Stimulated activated CD8-positive, alpha-beta memory T cell treated with anti-CD3 and anti-CD28 coated beads, Interleukin-7, amount 100 ng/mL, for 1 hour (primary cell): Measurements from ENCODE around the gene IFNL3.
A peak's percentile ranks its signal among the peaks of the same experiment; 100 is the strongest.
"Not testable (repeated sequence)": the region's sequence is repeated elsewhere in the genome, so short reads cannot be mapped to it uniquely, and the experiment has no call there.

Experiments used
- DNase-seq, 2 donors: peaks; one replicate each; pipeline ENCODE4 v3.0.0-alpha.2; 2020; ENCODE audit warnings: low read depth in 2 of 2

The IFNL3 gene

GRCh38 chr19:39218230-39219007 lies 26.4 kb downstream of the IFNL3 start:
- DNase-seq: no peak

- no peak for DNase-seq
Measured at GRCh38 chr19:39217094-39217493, 27.7 kb downstream of the IFNL3 start.

- DNase-seq: not testable (repeated sequence)
Measured at GRCh38 chr19:39215323-39215722, 29.5 kb downstream of the IFNL3 start.

- peak; percentile 14 to 37 for DNase-seq
Measured at GRCh38 chr19:39212375-39212742, 32.4 kb downstream of the IFNL3 start.

GRCh38 chr19:39211731-39212374 lies 33.0 kb downstream of the IFNL3 start:
- no peak for DNase-seq

- DNase-seq: no peak
Measured at GRCh38 chr19:39209196-39209595, 35.6 kb downstream of the IFNL3 start.

GRCh38 chr19:39208175-39208795 lies 36.5 kb downstream of the IFNL3 start:
- no peak for DNase-seq

- DNase-seq: no peak
Measured at GRCh38 chr19:39207293-39207836, 37.4 kb downstream of the IFNL3 start.

- no peak for DNase-seq
Measured at GRCh38 chr19:39206122-39206521, 38.7 kb downstream of the IFNL3 start.

- no peak for DNase-seq
Measured at GRCh38 chr19:39205449-39205764, 39.4 kb downstream of the IFNL3 start.

- DNase-seq: no peak
Measured at GRCh38 chr19:39203372-39204341, 41.1 kb downstream of the IFNL3 start, which contains the start of gene SYCN. Gene SYCN (minus strand): TSS chr19:39204263. CDS start chr19:39204254, 9 bp downstream.

- DNase-seq: no peak
Measured at GRCh38 chr19:39202998-39203355, 41.8 kb downstream of the IFNL3 start.

- no peak for DNase-seq
Measured at GRCh38 chr19:39200803-39201115, 44.0 kb downstream of the IFNL3 start.

- no peak for DNase-seq
Measured at GRCh38 chr19:39200066-39200802, 44.6 kb downstream of the IFNL3 start.

- no peak for DNase-seq
Measured at GRCh38 chr19:39199025-39199424, 45.8 kb downstream of the IFNL3 start.

GRCh38 chr19:39197808-39198207 lies 47.0 kb downstream of the IFNL3 start:
- no peak for DNase-seq

GRCh38 chr19:39196860-39197562 lies 47.8 kb downstream of the IFNL3 start, which contains the start of gene NCCRP1:
Gene NCCRP1 (plus strand): TSS chr19:39196964. CDS start chr19:39196983, 19 bp downstream.
- DNase-seq: no peak

GRCh38 chr19:39196320-39196719 lies 48.5 kb downstream of the IFNL3 start:
- no peak for DNase-seq

GRCh38 chr19:39195755-39196154 lies 49.1 kb downstream of the IFNL3 start:
- DNase-seq: no peak

GRCh38 chr19:39194832-39195542 lies 49.8 kb downstream of the IFNL3 start:
- DNase-seq: no peak
